HG02759 (cell line): Measurements from ENCODE around the gene CHTF8.
"Not testable (repeated sequence)": the region's sequence is repeated elsewhere in the genome, so short reads cannot be mapped to it uniquely, and the experiment has no call there.

Experiments used
- ATAC-seq: cut with Tn5 transposase; IDR thresholded peaks from one replicate; pipeline ENCODE4 v1.9.1; 2021; ENCODE audit warnings: mild to moderate bottlenecking, moderate library complexity; ENCODE audit not compliant: unreplicated experiment

Gene CHTF8

DNA sequence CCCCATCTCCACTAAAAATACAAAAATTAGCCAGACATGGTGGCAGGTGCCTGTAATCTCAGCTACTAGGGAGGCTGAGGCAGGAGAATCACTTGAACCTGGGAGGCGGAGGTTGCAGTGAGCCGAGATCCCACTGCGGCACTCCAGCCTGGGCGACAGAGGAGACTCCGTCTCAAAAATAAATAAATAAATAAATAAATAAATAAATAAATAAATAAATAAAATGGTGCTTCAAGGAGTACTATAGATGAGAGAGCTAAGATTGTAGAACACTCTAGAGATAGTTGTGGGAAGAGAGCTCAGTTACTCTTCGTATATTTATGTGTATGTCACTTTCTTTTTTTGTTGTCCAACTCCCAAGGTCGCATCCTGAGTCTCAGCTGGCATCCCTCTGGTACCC is 7.1 kb upstream of the CHTF8 start:
- not testable (repeated sequence) for ATAC-seq

DNA sequence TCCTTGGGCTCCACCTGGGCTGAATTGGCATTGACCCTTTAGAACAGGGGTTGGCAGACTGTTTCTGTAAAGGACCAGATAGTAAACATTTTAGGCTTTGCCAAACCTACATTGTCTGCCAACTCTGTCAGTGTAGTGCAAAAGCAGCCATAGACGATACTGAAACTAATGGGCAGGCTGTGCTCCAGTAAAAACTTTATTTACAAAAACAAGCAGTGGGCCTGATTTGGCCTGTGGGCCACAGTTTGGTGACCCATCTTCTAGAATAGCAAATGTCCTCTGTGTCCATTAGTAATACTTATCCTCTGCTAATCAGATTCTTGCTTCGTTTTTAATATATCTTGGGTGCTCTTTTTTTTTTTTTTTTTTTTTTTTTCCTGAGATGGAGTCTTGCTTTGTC is 6.2 kb upstream of the CHTF8 start:
- no peak for ATAC-seq

DNA sequence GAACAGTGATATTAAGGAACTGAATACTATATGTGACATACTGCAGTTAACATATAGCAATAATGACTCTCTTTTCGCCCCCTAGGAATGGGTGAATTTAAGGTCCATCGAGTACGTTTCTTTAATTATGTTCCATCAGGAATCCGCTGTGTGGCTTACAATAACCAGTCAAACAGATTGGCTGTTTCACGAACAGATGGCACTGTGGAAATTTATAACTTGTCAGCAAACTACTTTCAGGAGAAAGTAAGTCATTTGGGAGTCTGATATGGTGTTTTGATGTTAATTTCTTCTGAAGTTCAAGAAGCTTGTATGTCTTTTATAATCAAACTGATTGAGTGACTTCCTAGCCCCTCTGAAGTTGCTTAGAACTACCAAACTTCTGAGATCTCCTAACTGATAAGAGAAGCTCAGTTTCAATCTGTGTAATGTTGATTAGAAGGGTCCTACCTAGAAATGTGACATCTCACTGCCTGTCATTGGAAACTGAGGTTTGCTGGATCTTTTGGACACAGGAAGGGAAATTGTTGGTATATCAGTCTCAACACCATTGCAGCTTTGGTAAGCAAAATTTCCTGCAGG is 1.1 kb upstream of the CHTF8 start:
- ATAC-seq: no peak

DNA sequence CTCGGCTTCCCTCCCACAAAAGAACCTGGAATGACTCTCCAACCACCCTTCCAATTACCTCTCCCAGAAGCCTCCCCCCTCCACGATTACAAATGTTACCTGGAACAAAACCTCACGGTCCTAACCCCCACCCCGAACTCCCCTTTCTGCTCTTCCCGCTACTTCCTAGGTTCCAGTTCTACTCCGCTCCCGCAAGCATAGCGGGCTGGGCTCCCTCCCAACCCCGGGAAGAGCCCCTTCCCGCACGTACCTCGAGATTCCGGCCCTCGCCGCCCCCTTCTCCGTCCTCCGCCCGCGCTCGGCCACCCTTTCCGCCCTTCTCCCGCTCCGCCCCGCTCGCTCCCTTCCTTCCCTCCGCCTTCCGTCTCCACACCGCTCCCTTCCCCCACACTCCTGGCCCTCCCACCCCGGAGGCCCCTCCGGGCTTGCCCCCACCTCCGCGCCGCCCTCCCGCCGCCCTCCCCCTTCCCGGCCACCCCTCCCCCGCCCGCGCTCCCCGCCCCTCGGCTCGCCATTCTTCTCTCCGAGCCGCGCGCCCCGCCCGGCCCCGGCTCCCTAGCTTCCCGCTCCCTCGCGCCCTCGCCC is 457 bp downstream of the CHTF8 start:
- peak; percentile 54 for ATAC-seq

DNA sequence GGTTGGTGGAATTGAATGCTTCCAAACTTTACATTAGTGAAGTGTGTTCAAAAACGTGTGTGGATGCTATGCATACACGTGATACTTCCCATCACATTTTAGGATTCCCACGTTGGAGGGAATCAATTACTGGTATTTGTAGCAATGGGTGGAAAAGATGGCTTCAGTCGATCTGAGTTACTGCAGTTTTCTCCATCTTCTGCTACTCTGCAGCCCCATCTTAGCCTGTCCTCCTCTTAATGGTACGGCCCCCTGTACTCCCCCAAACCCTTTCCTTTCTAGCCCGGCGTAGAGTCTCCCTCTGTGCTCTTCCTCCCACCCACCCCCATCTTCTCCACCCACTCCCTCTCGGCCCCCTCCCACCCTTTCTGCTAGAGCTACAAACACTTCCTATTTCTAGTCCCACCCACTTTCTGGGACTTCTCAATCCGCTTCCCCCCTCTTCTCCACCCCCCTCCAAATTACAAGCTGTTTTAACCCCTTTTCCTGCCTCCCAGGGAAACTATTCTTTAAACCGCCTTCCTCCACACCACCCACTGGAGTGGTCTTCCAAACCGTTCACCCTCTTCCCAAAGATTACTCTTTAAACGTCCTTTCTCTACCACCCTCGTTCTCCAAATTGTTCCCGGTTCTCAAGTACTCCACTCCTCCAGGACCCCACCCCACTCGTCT is 1.1 kb downstream of the CHTF8 start:
- ATAC-seq: no peak

DNA sequence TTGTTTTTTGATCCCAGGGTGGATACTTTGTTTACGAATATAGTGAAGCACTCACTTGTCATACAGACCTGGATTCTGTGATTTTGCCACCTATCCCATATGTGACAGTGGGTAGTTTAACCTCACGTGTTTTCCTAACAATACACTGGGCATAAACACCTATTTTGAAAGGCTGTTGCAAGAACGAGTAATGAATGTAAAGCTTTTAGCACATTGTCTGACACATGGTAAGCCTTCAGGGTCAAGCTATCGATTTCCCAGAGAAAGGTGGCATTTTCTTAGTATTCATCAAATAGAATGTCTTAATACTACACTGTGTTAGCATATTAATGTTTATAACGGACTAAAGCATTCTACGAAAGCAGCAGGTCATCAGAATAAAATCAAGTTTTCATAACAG is 1.9 kb downstream of the CHTF8 start:
- ATAC-seq: no peak

DNA sequence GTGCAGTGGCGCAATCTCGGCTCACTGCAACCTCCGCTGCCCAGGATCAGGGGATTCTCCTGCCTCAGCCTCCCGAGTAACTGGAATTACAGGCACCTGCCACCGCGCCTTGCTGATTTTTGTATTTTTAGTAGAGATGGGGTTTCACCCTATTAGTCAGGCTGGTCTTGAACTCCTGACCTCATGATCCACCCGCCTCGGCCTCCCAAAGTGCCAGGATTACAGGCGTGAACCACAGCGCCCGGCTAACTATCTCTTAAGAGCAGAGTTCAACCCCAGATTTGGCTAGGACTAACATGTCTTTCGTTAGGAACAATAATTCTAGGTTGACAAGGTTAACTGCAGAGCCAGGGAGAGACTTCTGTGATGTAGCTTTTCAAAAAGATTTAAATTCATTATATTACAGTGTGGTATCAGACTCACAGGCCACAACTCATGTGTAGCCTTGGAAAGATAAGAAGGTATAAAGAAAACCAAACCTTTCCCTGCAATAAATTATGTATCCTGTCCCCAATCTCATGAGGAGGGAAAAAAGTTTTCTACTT is 4.3 kb downstream of the CHTF8 start:
- no peak for ATAC-seq

DNA sequence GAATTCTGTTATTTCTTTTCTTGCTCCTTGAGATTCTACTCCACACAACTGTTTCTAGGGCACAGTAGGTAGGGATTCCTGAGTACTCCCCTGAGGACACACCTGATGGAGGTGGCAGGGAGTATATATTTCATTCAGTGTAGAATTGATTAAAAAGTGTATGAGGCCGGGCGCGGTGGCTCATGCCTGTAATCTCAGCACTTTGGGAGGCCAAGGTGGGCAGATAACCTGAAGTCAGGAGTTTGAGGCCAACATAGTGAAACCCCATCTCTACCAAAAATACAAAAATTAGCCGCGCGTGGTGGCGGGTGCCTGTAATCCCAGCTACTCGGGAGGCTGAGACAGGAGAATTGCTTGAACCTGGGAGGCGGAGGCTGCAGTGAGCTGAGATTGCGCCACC is 5.6 kb downstream of the CHTF8 start:
- ATAC-seq: not testable (repeated sequence)

DNA sequence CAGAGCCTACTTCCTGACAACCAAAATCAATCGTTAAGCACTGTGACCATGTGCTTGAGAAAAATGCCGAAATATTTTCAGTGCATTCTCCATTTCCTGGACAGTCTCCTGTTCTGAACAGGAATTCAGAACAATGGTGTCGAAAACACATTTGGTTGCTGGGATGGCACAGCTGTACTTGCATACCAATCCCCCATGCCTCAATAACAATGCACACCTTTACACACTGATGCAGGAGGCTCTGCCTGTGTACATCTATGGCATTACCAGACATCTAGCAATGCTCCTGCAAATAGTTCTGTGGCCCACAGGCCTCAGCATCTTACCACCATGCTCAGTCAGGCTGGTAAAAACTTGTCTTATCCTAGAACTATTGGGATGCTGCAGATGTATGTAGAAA is 6.2 kb downstream of the CHTF8 start:
- ATAC-seq: no peak

DNA sequence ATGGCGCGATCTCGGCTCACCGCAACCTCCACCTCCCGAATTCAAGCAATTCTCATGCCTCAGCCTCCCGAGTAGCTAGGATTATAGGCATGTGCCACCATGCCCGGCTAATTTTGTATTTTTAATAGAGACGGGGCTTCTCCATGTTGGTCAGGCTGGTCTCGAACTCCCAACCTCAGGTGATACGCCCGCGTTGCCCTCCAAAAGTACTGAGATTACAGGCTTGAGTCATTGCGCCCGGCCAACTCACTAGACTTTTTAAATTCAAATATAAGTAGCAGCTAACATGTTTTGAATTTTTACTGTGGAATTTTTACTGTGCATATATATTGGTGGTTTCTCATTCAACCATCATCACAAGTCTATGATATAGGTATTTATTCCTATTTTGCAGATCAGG is 7.4 kb downstream of the CHTF8 start:
- ATAC-seq: not testable (repeated sequence)

DNA sequence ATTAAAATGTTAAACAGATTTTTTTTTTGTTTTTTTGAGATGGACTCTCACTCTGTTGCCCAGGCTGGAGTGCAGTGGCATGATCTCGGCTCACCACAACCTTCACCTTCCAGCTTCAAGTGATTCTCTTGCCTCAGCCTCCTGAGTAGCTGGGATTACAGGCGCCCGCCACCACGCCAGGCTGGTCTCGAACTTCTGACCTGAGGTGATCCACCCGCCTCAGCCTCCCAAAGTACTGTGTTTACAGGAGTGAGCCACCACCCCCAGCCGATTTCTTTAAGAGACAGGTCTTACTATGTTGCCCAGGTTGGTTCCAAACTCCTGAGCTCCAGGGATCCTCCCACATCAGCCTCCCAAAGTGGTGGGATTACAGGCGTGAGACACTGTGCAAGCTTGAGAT is 8.0 kb downstream of the CHTF8 start:
- not testable (repeated sequence) for ATAC-seq

DNA sequence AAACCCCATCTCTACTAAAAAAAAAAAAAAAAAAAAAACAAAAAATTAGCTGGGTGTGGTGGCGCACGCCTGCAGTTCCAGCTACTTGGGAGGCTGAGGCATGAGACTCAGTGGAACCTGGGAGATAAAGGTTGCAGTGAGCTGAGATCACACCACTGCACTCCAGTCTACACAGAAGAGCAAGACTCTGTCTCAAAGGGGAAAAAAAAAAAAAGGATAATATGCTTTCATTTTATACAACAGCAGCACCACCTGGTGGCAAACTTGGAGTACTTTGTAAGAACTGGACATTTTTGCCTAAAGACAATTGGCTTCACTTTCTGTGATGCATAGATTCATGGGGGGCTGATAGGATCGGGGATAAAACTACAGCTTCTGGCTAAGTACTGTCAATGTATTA is 8.5 kb downstream of the CHTF8 start:
- ATAC-seq: no peak

DNA sequence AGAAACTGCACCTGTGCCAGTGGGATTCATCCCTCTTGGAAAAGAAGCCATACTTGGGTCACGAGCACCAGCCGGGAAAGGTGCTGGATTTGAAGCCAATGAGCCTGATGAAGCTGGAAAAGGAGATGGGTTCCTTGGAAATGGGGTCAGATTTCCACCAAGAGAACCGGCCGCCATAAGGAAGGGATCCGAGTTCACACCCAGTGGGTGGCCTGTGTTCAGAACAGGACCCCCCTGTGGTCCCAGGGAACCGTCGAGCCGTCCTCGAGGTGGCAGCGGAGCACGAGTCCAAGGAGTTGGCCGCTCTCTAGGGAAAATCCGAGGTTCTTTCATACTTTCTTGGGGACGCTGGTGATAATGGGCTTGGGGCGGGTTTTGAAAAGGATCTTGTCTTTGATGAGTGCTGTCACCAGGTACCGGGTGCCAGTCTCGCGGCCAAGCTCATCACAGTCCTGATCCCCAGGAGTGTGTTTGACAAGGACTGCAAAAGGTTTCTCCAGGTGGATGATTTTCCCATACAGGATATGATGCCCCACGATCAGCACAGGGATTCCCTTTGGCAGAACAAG is 12.2 kb downstream of the CHTF8 start:
- ATAC-seq: no peak

DNA sequence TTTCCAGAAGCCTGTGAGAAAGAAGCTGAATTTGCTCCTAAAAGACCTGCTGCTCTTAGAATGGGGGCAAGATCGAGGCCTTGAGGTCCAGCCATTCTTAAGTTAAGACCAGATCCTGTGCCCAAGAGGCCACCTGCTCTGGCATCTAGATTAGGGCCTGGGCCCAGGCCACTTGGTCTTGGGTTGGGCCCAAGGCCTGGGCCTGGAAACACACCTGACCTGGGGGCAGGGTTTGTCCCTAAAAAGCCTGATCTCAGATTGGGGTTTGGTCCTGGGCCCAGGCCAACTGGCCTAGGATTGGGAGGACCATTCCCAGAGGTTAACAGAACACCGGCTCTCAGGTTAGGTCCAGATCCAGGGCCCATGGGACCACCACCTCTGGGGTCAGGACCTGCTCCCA is 12.9 kb downstream of the CHTF8 start:
- no peak for ATAC-seq

DNA sequence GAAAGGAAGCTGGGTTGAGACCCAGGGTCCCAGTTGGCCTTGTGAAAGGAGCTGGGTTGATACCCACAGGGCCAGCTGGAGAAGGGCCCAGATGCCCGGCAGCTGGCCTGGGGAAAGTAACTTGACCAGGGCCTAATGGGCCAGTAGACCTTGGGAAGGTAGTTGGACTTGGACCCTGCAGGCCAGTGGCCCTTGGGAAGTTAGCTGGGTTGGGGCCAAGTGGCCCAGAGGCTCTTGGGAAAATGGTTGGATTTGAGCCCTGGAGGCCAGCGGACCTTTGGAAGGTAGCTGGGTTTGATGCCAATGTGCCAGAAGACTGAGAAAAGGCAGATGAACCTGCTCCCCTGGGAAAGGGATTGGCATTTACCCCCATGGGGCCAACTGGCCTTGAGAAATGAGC is 13.4 kb downstream of the CHTF8 start:
- ATAC-seq: no peak

DNA sequence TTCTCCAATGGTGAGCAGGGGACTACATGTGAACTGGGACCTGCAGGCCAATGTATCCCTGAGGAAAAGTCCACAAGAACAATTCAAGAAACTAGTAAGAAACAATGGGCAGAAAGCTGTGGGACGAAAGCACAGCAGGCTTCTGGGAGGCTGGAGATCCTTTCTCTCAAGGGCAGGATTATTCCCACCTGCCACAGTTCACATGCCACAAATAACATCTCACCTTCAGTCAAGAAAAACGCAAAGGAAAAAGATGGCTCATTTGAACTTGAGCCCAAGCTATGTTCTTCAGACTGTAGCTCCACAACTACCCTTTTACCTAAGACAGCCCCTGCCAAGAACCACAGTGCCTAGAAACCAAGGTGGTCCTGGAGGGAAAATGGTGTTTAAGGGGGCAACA is 13.9 kb downstream of the CHTF8 start:
- ATAC-seq: no peak

DNA sequence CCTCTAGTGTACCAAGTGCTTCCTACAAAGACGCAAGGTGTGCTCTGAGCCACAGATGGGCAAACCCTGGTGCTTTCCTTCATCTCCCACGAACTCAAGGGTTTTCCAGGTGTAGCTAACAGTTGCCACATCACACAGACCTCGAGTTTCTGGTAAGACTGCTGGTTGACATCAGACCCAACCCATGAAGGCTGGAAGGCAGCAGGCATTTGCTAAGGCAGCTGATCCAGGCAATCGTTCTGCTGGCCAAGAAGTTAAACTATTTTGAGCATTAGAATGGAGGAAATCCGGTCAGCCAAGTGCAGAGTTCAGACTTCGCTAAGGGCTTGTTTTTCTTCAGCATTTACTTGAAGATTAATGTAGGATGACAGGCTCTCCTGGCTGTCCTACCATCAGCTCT is 15.5 kb downstream of the CHTF8 start:
- ATAC-seq: no peak

DNA sequence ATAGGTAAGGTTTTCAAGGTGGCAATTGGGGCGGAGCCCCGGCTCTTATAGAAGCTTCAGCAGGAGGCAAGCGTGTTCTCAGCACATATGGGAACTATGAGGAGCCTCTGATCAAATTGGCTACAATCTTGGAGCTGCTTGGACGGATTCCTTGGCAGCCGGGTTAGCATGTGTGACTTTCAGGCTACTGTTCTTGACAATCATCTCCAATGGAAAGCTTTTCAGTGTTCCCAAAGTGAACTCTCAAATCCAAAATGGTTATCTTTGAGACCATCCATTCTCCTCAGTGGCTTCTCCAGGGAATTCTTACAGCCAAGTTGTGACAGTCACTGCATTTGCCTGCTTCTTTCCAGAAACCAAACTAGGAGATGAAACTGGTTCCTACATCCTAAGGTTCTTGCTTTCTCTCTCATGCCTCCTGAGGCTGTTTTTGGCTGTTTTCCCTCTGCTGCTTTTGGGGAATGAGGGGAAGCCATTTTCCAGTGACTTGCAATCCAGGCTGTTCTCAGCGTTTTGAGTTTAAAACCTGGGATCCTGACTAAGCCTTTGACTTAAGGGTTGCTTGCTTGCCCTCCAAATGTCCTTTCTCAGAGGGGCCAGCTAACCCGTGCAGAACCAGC is 16.0 kb downstream of the CHTF8 start:
- no peak for ATAC-seq

DNA sequence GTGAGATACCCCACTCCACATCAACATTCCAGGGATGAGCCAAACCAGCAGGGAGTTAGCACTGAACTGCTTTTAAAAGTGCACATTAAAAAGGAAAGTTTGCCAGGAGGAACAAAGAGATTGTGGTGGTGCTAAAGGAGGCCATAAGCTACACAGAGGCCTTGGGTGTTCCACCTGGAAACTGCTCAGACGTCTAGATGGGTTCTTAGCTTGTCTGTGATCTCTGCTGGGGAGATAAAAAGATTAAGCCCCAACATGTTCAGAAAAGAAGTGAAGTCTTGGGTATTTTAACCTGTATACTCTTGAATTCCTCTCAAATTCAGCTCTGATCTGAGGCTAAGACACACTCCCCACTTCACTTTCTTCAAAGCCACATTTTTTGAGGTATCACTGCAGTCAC is 16.6 kb downstream of the CHTF8 start:
- ATAC-seq: no peak

DNA sequence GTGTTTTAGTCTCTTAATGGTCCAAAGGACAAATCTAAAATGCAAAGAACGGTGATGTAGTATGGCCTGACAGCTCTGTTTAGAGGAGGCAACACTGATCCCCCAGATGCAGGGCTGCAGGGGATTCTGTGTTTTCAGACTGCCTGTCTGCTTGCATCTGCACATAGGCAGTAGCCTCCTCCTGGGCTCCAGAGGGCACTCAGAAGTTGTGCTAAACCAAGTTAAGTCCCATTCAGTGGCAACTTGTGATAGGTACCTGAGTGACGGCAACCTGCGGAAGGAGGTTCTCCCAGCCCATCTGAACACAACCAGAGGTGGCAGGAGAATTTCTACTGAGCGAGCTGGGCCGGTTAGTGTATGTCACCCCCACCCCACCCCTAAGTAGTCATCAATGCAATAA is 17.0 kb downstream of the CHTF8 start:
- no peak for ATAC-seq

DNA sequence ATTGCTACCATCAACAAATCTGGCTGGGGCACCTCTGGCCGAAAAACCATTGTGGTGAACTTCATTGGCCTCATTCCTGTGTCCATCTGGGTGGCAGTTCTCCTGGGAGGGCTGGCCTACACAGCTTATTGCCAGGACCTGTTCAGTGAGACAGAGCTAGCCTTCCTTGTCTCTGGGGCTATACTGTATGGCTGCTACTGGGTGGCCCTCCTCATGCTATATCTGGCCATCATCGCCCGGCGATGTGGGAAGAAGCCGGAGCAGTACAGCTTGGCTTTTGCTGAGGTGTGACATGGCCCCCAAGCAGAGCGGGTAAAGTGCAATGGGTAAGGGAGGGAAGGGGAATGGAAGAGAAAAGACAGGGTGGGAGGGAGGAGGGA is 17.4 kb downstream of the CHTF8 start:
- no peak for ATAC-seq
